Measurements from ENCODE around the gene SPX. TPM values are rescaled to one million over a fixed set of nuclear protein-coding genes. Genes with fewer than 3 reads are reported as not detected.

The SPX gene, protein sequence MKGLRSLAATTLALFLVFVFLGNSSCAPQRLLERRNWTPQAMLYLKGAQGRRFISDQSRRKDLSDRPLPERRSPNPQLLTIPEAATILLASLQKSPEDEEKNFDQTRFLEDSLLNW
- under 1 TPM; 0.20 to 0.29 TPM for total RNA-seq

DNA sequence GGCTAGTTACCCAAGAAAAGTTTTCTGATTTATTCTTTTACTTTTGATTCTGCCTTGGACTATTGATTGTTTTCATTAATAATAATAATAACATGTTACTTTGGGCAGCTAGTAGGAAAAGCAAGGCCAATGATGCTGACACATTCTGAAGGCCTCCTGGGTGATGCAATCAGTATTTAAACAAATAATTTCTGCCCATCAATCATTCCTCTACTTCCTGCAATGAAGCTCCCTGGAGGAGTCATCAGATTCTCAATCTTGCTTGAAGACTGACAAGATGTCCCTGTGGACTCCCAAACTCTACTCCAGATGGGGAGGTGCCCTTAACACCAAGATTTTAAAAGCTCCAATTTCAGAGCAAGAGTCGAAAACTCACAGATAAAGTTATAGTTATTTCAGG is at the start of gene SPX:
SPX (plus strand) TSS at position 244 of the 400 bp plus-strand sequence. CDS start 177 bp downstream, outside the sequence.

DNA sequence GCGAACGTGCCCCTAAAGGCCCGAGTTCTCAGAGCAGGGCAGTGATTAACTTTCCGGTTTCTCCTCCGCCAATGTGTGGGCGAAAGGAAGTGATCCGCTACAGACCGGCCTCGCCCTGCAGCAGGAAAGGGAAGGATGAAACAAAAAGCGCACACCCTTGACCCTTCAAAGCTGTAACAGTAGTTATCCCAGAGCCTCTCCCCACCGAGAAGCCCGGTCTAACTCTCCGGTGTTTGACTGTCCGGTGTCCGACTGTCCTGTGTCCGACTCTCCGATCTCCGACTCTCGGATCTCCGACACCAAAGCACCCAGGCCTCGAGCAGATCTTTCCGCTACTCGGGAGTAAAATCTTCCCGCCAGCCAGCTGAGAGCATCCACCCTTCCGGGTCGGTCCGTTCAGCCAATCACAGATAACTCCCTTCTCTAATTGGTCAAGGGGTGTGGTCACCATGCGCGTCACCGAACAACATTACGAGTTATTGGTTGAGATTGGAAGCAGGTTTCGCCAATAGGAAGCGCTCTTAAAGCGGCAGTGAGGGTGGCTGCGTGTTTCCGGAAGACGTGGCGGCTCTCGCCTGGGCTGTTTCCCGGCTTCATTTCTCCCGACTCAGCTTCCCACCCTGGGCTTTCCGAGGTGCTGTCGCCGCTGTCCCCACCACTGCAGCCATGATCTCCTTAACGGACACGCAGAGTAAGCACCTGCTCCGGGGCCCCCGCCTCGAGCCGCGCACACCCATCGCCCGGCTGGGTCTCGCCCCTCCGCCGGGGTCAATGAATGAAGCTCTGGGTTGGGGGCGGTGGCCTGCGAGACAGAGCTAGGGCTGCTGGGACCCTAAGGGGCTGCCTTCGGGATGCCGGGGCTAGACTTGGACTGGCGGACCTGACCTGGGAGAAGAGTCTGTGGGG is 24.6 kb upstream of the SPX start, which contains the start of the genes GOLT1B and RECQL:
GOLT1B (plus strand) TSS at position 532 of the 906 bp plus-strand sequence; CDS start at position 667, 135 bp downstream.
RECQL (minus strand) TSS at position 378 of the 906 bp plus-strand sequence. CDS start 2,065 bp downstream, outside the sequence.

Other genes with a start within 250 kb of the SPX start
- not detected for gene SLCO1A2, start 191.4 kb upstream of the SPX start, total RNA-seq
- not detected for gene IAPP, start 153.4 kb upstream of the SPX start, total RNA-seq
- gene PYROXD1, start 88.6 kb upstream of the SPX start, total RNA-seq = 10 to 100 TPM; 27.9 to 29.6 TPM
- gene RECQL, start 24.7 kb upstream of the SPX start, total RNA-seq = 10 to 100 TPM; 83.1 to 85.1 TPM
- 10 to 100 TPM; 39.0 to 45.8 TPM for gene GOLT1B, start 24.5 kb upstream of the SPX start, total RNA-seq
- not detected for gene GYS2, start 78.6 kb downstream of the SPX start, total RNA-seq
- gene LDHB, start 131.5 kb downstream of the SPX start, total RNA-seq = 1,000 to 10,000 TPM; 1,210 to 1,348 TPM
- not detected for gene KCNJ8, start 248.4 kb downstream of the SPX start, total RNA-seq

Measured in activated naive CD4-positive, alpha-beta T cell treated with anti-CD3 and anti-CD28 coated beads, Interleukin-2, amount 10 ng/mL, durations not matched to agents 5 hours and 36 hours (primary cell).